ENCODE results near the gene CHN2. TPM values are rescaled to one million over a fixed set of nuclear protein-coding genes. Genes with fewer than 3 reads are reported as not detected.

CHN2 gene
- total RNA-seq, 1 experiment from 2014 or later, result 5.1 TPM

DNA sequence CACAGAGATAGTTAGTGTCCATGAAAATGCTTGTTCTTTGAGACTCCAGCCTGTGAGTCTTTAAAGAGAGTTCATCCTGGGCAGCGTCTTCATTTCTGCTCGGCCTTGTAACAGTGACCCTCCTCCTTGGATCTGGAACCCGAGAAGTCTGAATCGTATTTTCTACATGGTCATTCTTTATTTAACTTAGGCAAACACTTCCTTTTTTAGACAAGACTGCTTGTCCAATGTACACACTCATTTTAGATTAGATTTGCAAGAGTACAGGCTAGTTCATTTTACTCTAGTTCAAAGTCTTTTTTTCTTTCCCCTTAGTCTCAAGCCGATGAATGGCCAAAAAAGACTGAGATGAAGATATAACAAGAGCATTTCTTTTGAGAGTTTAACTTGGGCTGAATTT, 133.5 kb downstream of the CHN2 start:
- Mint-ChIP-seq H3K27me3 (ENCODE audit: insufficient read depth, unreplicated experiment) (no peaks in the 10 kb centered on the region), H3K36me3 (ENCODE audit: insufficient read depth, unreplicated experiment) (peaks cover 6% of the 10 kb centered on the region), H3K27ac (ENCODE audit: low read depth, unreplicated experiment) (peak overlapping the region; percentile 89), H3K9me3 (ENCODE audit: unreplicated experiment) (no peaks in the 10 kb centered on the region), H3K4me1 (ENCODE audit: insufficient read depth, unreplicated experiment) (peaks cover 20% of the 10 kb centered on the region), H3K4me3 (ENCODE audit: unreplicated experiment) (no peak overlapping the region)
- intact Hi-C loops (cut with micrococcal nuclease), result loop anchor here (1.0 to 5.0 kb wide), 2 partner anchors 43 to 131 kb away; no protein-coding TSS in a partner anchor
- BruUV-seq (replicated peaks), result no TSS peak
- DNase-seq (ENCODE audit: unreplicated experiment), result no peak
- ChIA-PET CTCF (no interaction called here), POLR2A (interaction anchor here (2.6 kb wide), 1 partner anchor 41 kb away, joined by 18 read pairs; no protein-coding TSS in a partner anchor)
- TF ChIP-seq, protein P1, sequence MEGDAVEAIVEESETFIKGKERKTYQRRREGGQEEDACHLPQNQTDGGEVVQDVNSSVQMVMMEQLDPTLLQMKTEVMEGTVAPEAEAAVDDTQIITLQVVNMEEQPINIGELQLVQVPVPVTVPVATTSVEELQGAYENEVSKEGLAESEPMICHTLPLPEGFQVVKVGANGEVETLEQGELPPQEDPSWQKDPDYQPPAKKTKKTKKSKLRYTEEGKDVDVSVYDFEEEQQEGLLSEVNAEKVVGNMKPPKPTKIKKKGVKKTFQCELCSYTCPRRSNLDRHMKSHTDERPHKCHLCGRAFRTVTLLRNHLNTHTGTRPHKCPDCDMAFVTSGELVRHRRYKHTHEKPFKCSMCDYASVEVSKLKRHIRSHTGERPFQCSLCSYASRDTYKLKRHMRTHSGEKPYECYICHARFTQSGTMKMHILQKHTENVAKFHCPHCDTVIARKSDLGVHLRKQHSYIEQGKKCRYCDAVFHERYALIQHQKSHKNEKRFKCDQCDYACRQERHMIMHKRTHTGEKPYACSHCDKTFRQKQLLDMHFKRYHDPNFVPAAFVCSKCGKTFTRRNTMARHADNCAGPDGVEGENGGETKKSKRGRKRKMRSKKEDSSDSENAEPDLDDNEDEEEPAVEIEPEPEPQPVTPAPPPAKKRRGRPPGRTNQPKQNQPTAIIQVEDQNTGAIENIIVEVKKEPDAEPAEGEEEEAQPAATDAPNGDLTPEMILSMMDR (IDR thresholded peaks at IDR 0.05; ENCODE audit: unreplicated experiment), result no peak

GRCh38 chr7:29328811-29329210, 134.2 kb downstream of the CHN2 start:
- BruUV-seq (replicated peaks), result no TSS peak
- peak; percentile 73 for DNase-seq (ENCODE audit: unreplicated experiment)
- CTCF ChIA-PET, result interaction anchor here (0.7 to 1.3 kb wide), 2 partner anchors 13 to 17 kb away, joined by 3 read pairs; no protein-coding TSS in a partner anchor

DNA sequence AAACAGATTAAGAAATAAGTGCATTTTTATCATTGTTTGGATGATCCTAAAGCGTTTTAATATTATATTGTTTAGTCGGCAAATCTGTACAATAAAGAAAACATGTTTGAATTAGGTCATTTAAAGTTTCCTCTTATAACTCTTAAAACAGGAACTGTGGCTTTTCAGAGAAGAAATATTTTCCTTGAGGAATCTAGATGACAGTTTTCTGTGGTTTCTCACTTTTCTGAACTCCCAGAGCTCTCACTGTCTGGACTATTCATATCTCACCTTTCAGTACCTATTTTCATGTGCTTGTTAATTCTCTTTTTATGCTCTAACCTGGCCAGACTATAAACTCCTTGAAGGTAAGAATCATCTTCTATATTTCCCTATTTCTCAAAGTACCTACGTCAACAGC, 135.1 kb downstream of the CHN2 start:
- CTCF ChIA-PET, result interaction anchor here (0.9 to 1.4 kb wide), 4 partner anchors 10 to 140 kb away, joined by 3 to 4 read pairs (median 3); no protein-coding TSS in a partner anchor
- Mint-ChIP-seq H3K27ac (ENCODE audit: low read depth, unreplicated experiment) (peak overlapping the region; percentile 89), H3K9me3 (ENCODE audit: unreplicated experiment) (no peaks in the 10 kb centered on the region), H3K4me3 (ENCODE audit: unreplicated experiment) (no peak overlapping the region), H3K4me1 (ENCODE audit: insufficient read depth, unreplicated experiment) (peaks cover 20% of the 10 kb centered on the region), H3K27me3 (ENCODE audit: insufficient read depth, unreplicated experiment) (no peaks in the 10 kb centered on the region), H3K36me3 (ENCODE audit: insufficient read depth, unreplicated experiment) (no peaks in the 10 kb centered on the region)
- no peak for DNase-seq (ENCODE audit: unreplicated experiment)
- intact Hi-C loops (cut with micrococcal nuclease), result loop anchor here (5.0 kb wide), 1 partner anchor 132 kb away; no protein-coding TSS in a partner anchor
- TF ChIP-seq, protein P1 (IDR thresholded peaks at IDR 0.05; ENCODE audit: unreplicated experiment), result no peak
- no TSS peak for BruUV-seq (replicated peaks)
- POLR2A ChIA-PET, result interaction anchor here (0.6 to 2.6 kb wide), 11 partner anchors 9 to 74 kb away, joined by 3 to 18 read pairs (median 5); no protein-coding TSS in a partner anchor

More at GRCh38 chr7:29328811-29329210, 134.2 kb downstream of the CHN2 start:
- Mint-ChIP-seq H3K27ac (ENCODE audit: low read depth, unreplicated experiment) (peak overlapping the region; percentile 89), H3K4me1 (ENCODE audit: insufficient read depth, unreplicated experiment) (peaks cover 20% of the 10 kb centered on the region), H3K4me3 (ENCODE audit: unreplicated experiment) (no peak overlapping the region), H3K36me3 (ENCODE audit: insufficient read depth, unreplicated experiment) (no peaks in the 10 kb centered on the region), H3K27me3 (ENCODE audit: insufficient read depth, unreplicated experiment) (no peaks in the 10 kb centered on the region), H3K9me3 (ENCODE audit: unreplicated experiment) (no peaks in the 10 kb centered on the region)
- TF ChIP-seq, protein P1 (IDR thresholded peaks at IDR 0.05; ENCODE audit: unreplicated experiment), result no peak
- intact Hi-C loops (cut with micrococcal nuclease), result loop anchor here (1.0 to 5.0 kb wide), 2 partner anchors 44 to 132 kb away; no protein-coding TSS in a partner anchor
- POLR2A ChIA-PET, result interaction anchor here (0.7 to 2.6 kb wide), 14 partner anchors 10 to 133 kb away, joined by 3 to 18 read pairs (median 4); no protein-coding TSS in a partner anchor

DNA sequence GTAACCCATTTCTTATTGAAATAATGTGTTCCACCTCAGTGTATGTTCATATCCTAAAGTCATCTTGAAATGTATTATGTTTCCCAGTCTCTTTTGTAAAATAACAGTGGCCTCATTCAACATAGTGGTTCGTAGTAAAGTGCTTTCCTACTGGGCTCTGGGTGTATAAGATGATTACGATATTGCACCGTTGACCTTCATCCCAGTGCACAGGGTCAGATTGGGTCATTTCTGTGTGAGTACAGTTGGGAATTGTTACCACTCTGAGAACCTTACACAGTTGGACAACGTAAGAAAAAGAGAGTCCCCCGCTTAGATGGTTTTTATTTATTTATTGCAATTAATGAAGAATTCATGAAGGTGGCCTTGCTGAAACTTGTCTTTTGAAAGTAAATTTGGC, 135.6 kb downstream of the CHN2 start:
- DNase-seq (ENCODE audit: unreplicated experiment), result no peak
- Mint-ChIP-seq H3K36me3 (ENCODE audit: insufficient read depth, unreplicated experiment) (no peaks in the 10 kb centered on the region), H3K27ac (ENCODE audit: low read depth, unreplicated experiment) (peak overlapping the region; percentile 89), H3K27me3 (ENCODE audit: insufficient read depth, unreplicated experiment) (no peaks in the 10 kb centered on the region), H3K4me3 (ENCODE audit: unreplicated experiment) (no peak overlapping the region), H3K4me1 (ENCODE audit: insufficient read depth, unreplicated experiment) (peaks cover 20% of the 10 kb centered on the region), H3K9me3 (ENCODE audit: unreplicated experiment) (no peaks in the 10 kb centered on the region)
- BruUV-seq (replicated peaks), result no TSS peak
- CTCF ChIA-PET, result interaction anchor here (0.9 to 1.4 kb wide), 3 partner anchors 10 to 141 kb away, joined by 3 to 4 read pairs (median 3); no protein-coding TSS in a partner anchor
- intact Hi-C loops (cut with micrococcal nuclease), result no loop called here
- TF ChIP-seq, protein P1 (IDR thresholded peaks at IDR 0.05; ENCODE audit: unreplicated experiment), result no peak
- POLR2A ChIA-PET, result interaction anchor here (1.7 to 2.6 kb wide), 4 partner anchors 12 to 47 kb away, joined by 4 to 18 read pairs (median 14); no protein-coding TSS in a partner anchor
